WI38 (cell line): ENCODE results near the gene RHBDL3.

Source experiments
- H3K4me3 ChIP-seq: 2 replicates; pipeline ENCODE4 v1.5.1; 2011; ENCODE audit warnings: low read depth, mild to moderate bottlenecking, control low read depth, low read length
- TF ChIP-seq, protein P1 (sequence below): IDR thresholded peaks from 2 replicates; pipeline ENCODE4 v1.5.1; 2012; ENCODE audit warnings: low read depth, mild to moderate bottlenecking, control low read depth, low read length

Gene RHBDL3

GRCh38 chr17:32240750-32241149 lies 24.9 kb upstream of the RHBDL3 start:
- H3K4me3 ChIP-seq = no peak overlapping the region
- TF ChIP-seq, protein P1, sequence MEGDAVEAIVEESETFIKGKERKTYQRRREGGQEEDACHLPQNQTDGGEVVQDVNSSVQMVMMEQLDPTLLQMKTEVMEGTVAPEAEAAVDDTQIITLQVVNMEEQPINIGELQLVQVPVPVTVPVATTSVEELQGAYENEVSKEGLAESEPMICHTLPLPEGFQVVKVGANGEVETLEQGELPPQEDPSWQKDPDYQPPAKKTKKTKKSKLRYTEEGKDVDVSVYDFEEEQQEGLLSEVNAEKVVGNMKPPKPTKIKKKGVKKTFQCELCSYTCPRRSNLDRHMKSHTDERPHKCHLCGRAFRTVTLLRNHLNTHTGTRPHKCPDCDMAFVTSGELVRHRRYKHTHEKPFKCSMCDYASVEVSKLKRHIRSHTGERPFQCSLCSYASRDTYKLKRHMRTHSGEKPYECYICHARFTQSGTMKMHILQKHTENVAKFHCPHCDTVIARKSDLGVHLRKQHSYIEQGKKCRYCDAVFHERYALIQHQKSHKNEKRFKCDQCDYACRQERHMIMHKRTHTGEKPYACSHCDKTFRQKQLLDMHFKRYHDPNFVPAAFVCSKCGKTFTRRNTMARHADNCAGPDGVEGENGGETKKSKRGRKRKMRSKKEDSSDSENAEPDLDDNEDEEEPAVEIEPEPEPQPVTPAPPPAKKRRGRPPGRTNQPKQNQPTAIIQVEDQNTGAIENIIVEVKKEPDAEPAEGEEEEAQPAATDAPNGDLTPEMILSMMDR = no peak

- no peak overlapping the region for H3K4me3 ChIP-seq
- TF ChIP-seq, protein P1 = no peak
Observed at GRCh38 chr17:32241640-32242039, 24.0 kb upstream of the RHBDL3 start.

GRCh38 chr17:32249475-32249874 lies 16.2 kb upstream of the RHBDL3 start:
- TF ChIP-seq, protein P1 = no peak
- no peak overlapping the region for H3K4me3 ChIP-seq

GRCh38 chr17:32253117-32253611 lies 12.5 kb upstream of the RHBDL3 start:
- no peak overlapping the region for H3K4me3 ChIP-seq
- TF ChIP-seq, protein P1 = peak; percentile 99

DNA sequence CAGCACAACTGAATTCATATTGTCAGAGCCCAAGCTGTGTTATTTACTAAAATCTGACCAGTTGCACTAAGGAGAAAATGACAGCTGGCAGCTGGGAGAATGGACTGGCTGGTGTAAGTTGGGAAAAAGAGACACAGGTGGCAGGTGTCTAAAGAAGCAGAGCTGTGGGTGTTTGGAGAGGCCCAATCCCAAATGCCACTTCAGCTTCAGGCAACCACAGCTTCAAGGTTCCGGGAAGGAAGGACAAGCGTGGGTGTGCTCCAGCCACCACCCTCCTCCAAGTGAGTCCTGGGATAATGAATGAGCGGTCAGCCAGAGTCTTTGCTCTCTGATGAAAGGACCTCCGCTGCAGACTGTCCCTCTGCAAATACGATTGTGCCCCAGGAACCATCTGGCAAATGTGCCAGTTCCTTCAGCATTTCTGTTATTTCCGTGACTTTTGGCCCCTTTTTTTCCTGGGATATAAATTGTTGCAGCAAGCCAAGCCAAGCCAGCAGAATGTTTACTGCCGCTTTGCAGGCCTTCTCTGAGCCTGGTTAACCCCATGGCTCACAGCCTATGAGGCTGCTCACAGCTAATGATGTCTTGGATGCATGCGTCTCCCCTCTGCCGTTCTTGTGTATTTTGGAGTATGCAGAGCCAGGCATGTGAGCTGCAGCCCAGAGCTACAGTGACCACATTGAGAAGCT lies 9.5 kb upstream of the RHBDL3 start:
- no peak overlapping the region for H3K4me3 ChIP-seq
- TF ChIP-seq, protein P1 = no peak

- TF ChIP-seq, protein P1 = no peak
- no peak overlapping the region for H3K4me3 ChIP-seq
Observed at GRCh38 chr17:32256701-32257019, 9.0 kb upstream of the RHBDL3 start.

DNA sequence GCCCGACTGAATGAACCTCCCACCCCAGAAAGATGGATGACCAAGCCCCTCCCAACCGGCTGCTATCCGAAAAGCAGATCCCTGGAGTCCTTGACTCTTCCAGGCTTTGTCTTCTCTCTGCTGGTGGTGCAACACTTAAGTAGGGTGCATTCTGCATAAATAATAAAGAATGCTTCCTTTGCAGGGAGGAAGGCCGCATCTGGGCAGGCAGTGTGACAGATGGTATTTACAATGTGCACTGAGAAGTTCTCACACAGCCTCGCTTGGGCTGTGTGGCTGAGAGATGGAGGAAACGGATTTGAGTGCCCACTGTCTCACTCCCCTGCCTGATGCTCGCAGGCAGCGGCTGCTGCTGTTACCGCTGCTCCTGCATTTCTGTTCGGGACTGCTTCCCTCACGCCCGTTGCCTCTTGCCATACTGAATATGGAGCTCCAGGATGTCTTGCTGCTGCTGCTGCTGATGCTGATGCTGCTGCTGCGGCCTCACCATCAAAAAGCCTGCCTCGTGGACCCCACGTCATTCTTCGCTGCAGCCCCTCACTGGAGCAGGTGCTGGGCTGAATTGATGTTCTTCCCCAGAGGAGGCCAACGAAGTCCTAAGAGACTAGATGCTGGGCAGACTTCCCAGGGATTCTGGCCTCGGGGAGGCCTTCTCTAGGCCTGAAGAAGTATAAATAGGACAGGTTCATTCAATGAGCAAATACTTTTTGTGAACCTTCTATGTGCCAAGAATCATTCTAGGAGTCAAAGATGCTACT lies 7.1 kb upstream of the RHBDL3 start:
- TF ChIP-seq, protein P1 = no peak
- no peak overlapping the region for H3K4me3 ChIP-seq
